ENCODE measurements around the gene S1PR5.

DNA sequence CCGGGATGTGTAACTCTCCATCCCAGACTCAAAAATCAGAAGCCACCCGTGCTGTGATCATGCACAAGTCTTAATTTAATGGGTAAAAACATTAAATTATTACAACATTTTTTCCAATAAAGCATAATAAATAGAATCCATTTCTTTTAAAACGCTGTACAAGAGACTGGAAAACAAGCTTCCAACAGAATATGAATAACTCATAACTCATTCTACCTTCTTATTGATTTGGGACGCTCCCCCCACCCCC, 49.1 kb upstream of the S1PR5 start:
- TF ChIP-seq TAF1 (IDR thresholded peaks at IDR 0.05; ENCODE audit: borderline replicate concordance, insufficient read depth, low read length) (no peak), POLR2AphosphoS5 (IDR thresholded peaks at IDR 0.05; ENCODE audit: low read depth, low read length) (no peak)
- TF ChIP-seq, protein P1, sequence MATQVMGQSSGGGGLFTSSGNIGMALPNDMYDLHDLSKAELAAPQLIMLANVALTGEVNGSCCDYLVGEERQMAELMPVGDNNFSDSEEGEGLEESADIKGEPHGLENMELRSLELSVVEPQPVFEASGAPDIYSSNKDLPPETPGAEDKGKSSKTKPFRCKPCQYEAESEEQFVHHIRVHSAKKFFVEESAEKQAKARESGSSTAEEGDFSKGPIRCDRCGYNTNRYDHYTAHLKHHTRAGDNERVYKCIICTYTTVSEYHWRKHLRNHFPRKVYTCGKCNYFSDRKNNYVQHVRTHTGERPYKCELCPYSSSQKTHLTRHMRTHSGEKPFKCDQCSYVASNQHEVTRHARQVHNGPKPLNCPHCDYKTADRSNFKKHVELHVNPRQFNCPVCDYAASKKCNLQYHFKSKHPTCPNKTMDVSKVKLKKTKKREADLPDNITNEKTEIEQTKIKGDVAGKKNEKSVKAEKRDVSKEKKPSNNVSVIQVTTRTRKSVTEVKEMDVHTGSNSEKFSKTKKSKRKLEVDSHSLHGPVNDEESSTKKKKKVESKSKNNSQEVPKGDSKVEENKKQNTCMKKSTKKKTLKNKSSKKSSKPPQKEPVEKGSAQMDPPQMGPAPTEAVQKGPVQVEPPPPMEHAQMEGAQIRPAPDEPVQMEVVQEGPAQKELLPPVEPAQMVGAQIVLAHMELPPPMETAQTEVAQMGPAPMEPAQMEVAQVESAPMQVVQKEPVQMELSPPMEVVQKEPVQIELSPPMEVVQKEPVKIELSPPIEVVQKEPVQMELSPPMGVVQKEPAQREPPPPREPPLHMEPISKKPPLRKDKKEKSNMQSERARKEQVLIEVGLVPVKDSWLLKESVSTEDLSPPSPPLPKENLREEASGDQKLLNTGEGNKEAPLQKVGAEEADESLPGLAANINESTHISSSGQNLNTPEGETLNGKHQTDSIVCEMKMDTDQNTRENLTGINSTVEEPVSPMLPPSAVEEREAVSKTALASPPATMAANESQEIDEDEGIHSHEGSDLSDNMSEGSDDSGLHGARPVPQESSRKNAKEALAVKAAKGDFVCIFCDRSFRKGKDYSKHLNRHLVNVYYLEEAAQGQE (IDR thresholded peaks at IDR 0.05; ENCODE audit: insufficient read depth in 1 of 2, low read depth in 2 of 2, low read length in 2 of 2) = no peak
